HCT116 (cell line): ENCODE data around the gene ORC4.

Experiments
- EZH2 ChIP-seq: fragments of 200-600 bp; sonication (generic); IDR thresholded peaks from 2 replicates; pipeline ENCODE4 v1.6.1; 2017; ENCODE audit warnings: antibody characterized with exemption, mixed run types
- EZH2phosphoT487 ChIP-seq: fragments of 200-600 bp; IDR thresholded peaks from 2 replicates; pipeline ENCODE4 v1.6.1; 2018; ENCODE audit warnings: antibody characterized with exemption, borderline replicate concordance
- SP1 ChIP-seq: IDR thresholded peaks from 2 replicates; pipeline ENCODE4 v1.6.1; 2012; ENCODE audit warnings: low read depth
- YY1 ChIP-seq: IDR thresholded peaks from 2 replicates; pipeline ENCODE4 v1.6.1; 2011; ENCODE audit warnings: low read length, low read depth, moderate library complexity, mild to moderate bottlenecking; ENCODE audit not compliant: insufficient replicate concordance; ENCODE audit errors: extremely low read depth

DNA sequence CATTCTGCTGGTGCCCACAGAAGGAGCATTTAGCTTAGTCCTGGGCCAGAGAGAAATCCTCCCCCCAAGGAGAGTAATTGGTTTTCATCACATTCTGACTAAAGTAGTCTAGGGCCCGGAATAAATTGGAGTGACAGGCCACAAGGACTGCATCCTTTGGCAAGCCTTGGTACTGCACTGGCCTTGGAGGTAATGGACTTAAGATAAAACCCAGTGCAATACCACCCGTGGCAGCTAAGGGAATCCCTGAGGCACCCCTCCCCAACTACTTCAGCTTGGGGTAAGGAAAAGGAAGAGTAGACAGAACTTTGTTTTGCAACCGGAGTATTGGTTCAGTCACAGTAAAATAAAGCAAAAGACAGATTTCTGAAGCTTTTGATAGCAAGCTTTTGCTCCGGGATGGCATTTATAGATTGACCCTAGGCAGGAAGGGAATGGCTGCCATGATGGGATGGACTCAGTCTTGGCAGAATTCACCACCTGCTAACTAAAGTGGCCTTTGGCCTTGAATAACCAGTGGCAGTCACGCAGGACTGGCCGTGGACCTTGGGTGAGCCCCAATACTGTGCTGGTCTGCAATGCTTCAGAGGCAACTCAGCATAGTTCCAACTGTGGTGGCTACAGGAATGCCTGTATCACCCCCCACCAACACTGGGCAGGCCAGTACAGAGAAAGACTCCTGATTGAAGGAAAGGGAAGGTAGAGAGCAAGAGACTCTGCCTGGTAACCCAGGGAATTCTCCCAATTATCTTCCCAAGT, 14.1 kb downstream of the ORC4 start:
- TF ChIP-seq EZH2 = no peak
- TF ChIP-seq SP1 = no peak
- no peak for TF ChIP-seq YY1
- no peak for TF ChIP-seq EZH2phosphoT487
